Measurements from ENCODE around the gene OSBPL10.

The OSBPL10 gene

DNA sequence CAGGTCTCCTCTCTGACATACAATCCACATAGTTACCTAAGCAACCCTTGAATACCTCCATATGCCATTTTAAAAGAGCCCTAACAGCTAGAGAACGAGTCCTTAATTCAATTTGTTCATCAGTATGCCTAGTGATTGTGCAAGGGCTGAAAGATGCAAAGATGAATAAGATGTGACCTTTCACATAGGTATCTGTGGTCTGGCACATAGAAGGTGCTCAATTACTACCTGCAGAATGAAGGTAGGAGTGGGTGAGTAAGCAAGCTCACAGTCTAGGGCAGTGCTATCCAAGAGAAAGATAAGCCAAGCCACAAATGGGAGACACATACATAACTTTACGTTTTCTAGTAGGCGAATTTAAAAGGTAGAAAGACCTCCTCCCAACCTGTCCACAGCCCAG is 157.9 kb downstream of the OSBPL10 start:
- TF ChIP-seq, protein P1, sequence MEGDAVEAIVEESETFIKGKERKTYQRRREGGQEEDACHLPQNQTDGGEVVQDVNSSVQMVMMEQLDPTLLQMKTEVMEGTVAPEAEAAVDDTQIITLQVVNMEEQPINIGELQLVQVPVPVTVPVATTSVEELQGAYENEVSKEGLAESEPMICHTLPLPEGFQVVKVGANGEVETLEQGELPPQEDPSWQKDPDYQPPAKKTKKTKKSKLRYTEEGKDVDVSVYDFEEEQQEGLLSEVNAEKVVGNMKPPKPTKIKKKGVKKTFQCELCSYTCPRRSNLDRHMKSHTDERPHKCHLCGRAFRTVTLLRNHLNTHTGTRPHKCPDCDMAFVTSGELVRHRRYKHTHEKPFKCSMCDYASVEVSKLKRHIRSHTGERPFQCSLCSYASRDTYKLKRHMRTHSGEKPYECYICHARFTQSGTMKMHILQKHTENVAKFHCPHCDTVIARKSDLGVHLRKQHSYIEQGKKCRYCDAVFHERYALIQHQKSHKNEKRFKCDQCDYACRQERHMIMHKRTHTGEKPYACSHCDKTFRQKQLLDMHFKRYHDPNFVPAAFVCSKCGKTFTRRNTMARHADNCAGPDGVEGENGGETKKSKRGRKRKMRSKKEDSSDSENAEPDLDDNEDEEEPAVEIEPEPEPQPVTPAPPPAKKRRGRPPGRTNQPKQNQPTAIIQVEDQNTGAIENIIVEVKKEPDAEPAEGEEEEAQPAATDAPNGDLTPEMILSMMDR (IDR thresholded peaks at IDR 0.05; ENCODE audit: low read length, missing control alignments): no peak
- no peak overlapping the region for H3K4me3 ChIP-seq (replicated peaks; ENCODE audit: low read depth, low read length)
- no peak for DNase-seq (ENCODE audit: low read depth)

DNA sequence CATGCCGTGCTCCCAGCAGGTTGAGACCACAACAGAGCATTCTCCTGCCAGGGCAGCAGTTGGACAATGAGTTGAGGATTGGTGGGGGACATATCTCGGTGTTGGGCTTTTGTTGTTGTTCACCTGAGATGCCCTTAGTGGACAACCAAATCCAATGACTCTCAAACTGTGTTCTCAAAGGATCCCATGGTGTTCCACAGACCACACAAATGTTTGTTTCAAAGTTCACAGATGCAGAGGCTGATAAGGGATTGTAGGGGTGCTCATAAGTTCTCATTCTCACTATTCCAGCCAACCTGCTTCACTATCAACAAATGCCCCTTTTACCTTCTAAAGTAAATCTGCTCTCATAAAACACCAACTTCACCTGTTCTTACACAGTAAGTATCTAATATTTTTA is 159.9 kb downstream of the OSBPL10 start:
- DNase-seq (ENCODE audit: low read depth): no peak
- TF ChIP-seq, protein P1 (IDR thresholded peaks at IDR 0.05; ENCODE audit: low read length, missing control alignments): no peak
- no peak overlapping the region for H3K4me3 ChIP-seq (replicated peaks; ENCODE audit: low read depth, low read length)

DNA sequence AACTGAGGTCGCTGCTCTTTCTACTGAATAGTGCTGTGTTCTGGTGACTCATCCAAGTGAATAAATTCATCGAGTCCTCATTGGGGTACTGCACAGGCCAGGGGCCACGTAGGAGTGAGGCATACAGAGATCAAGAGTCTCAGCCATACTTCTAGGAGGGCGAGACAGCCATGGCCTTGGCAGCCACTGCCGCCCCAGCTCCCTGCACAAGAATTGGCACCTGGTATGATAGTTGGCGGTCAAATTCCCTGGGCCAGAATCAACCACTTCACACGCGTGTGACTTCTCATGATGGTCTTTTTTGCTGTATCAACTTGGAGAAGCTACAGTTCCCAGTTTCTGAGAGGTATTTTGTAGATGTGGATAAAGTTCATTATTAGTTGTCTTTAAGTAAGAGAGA is 161.6 kb downstream of the OSBPL10 start:
- TF ChIP-seq, protein P1 (IDR thresholded peaks at IDR 0.05; ENCODE audit: low read length, missing control alignments): no peak
- no peak for DNase-seq (ENCODE audit: low read depth)
- no peak overlapping the region for H3K4me3 ChIP-seq (replicated peaks; ENCODE audit: low read depth, low read length)

DNA sequence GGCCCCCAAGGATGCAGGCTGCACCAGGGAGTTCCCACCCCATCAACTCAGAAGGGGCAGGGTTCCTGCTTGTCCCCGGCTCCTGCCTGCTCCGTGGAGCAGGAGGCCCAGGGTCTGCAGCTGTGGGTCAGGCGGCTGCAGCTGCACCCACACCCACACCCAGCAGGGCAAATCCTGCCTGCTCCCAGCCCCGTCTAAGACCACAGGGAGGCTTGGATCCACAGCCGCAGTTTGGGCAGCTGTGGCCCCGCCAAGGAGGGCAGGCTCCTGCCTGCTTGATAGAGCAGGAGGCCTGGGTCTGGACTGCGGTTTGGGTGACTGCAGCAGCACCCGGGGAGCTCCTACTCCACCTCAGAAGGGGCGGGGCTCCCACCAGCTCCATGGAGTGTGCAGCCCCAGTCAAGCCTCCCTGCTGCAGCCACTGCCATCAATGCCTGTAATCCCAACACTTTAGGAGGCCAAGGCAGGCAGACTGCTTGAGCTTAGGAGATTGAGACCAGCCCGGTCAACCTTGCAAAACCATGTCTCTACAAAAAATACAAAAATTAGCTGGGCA is 163.6 kb downstream of the OSBPL10 start:
- DNase-seq (ENCODE audit: low read depth): no peak
- no peak overlapping the region for H3K4me3 ChIP-seq (replicated peaks; ENCODE audit: low read depth, low read length)
- TF ChIP-seq, protein P1 (IDR thresholded peaks at IDR 0.05; ENCODE audit: low read length, missing control alignments): no peak

DNA sequence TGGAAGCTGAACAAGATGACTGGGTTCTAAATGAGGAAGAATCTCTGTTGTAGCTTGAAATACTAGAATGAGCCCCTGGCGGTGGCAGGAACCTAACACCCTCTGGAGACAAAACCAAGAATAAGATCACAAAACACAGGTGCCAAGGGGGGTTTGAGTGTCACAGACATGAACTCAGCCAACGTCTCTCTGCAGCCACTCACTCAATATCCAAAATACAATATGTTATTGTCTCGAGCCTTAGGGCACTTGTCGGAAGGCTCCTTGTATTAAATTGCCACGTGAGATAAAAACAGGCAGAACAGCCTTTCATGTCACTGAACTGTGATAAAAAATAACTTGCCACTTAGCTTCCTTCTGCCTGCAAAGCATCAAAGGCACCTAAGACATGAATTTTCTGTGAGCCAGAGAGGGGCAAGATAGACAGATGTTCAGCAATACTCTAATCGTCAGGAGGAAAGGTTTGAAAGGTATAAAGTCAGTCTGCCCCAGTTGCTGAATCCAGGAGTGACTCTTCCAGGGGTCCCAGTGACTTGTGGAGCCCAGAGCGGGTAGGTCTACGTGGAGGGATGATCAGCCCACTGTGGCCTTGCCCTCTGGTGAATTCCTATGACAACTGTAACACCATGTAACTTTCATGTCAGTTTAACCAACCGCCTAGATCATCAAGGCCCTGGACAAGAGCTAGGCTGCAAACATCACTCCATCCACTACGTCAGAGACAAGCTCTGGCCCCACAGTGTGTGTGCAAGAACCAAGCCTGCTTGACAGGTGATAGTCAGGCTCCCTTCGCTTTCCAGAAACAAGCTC is 165.2 kb downstream of the OSBPL10 start:
- no peak overlapping the region for H3K4me3 ChIP-seq (replicated peaks; ENCODE audit: low read depth, low read length)
- TF ChIP-seq, protein P1 (IDR thresholded peaks at IDR 0.05; ENCODE audit: low read length, missing control alignments): no peak
- DNase-seq (ENCODE audit: low read depth): no peak

DNA sequence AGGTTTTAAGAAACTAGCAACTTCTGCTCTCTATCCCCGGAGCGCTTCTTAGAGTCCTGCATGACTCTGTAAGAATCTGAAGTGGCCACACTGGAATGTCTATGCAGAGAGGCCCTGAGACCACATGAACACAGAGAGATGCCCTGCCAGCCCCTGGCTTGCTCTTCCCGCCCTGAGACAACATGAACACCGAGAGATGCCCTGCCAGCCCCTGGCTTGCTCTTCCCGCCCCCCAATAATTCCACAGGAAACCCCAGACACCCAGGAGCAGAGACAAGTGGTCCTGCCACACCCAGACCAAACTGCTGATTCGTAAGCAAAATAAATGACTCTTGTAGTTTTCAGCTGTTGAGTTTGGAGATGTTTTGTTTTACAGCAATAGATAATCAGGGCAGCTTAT is 166.1 kb downstream of the OSBPL10 start:
- no peak for DNase-seq (ENCODE audit: low read depth)
- no peak overlapping the region for H3K4me3 ChIP-seq (replicated peaks; ENCODE audit: low read depth, low read length)
- TF ChIP-seq, protein P1 (IDR thresholded peaks at IDR 0.05; ENCODE audit: low read length, missing control alignments): no peak

DNA sequence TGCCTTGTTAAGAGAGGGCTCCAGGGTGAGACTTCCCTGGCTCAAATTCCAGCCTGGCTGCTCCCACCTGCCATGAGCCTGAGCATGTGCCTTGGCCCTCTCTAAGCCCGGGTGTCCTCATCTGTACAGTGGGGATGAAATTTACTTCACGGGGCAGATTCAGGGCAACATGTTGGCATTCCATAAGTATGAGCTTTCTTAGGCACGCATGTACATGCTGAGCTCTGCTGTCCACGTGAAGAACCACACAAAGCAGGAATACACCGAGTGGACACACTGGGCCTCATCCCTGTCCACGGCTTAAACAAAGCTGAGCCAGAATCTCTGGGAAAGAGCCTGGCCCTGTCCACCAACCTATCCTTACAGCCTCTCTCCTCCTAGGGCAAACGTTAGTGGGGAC is 167.4 kb downstream of the OSBPL10 start:
- no peak overlapping the region for H3K4me3 ChIP-seq (replicated peaks; ENCODE audit: low read depth, low read length)
- TF ChIP-seq, protein P1 (IDR thresholded peaks at IDR 0.05; ENCODE audit: low read length, missing control alignments): no peak
- DNase-seq (ENCODE audit: low read depth): no peak
